ENCODE measurements around the gene VSTM5. TPM values are rescaled to one million over a fixed set of nuclear protein-coding genes. Genes with fewer than 3 reads are reported as not detected.

Gene VSTM5
- total RNA-seq, 1 donor, result 0.36 TPM

DNA sequence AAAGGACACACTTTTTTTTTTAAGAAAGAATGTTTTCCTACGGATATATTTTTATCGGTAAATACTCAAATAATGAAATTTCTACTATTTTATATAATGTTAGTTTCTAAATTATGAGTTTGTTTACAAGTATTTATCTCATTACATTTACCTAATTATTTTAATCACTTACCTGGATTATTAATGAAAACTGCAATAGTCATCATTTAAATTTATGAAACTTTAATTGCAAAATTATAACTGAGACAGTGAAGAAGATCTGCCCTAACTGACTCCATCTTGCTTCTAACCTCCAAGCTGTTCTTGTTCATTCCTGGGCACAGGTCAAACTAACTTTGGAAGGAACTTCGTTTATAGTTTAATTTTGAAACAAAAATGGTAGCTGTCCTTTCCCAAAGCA, 25.2 kb upstream of the VSTM5 start:
- H3K9me3 ChIP-seq (ENCODE audit: low read depth, low read length), result no peaks in the 10 kb centered on the region
- no peaks in the 10 kb centered on the region for H3K36me3 ChIP-seq (ENCODE audit: insufficient read depth, low read length)
- no peaks in the 10 kb centered on the region for H3K79me2 ChIP-seq (ENCODE audit: insufficient read depth, low read length)
- H3K4me2 ChIP-seq (ENCODE audit: insufficient read depth, low read length), result no peak overlapping the region
- DNase-seq (ENCODE audit: insufficient read length, low spot score, missing footprints), result no peak
- TF ChIP-seq, protein P1, sequence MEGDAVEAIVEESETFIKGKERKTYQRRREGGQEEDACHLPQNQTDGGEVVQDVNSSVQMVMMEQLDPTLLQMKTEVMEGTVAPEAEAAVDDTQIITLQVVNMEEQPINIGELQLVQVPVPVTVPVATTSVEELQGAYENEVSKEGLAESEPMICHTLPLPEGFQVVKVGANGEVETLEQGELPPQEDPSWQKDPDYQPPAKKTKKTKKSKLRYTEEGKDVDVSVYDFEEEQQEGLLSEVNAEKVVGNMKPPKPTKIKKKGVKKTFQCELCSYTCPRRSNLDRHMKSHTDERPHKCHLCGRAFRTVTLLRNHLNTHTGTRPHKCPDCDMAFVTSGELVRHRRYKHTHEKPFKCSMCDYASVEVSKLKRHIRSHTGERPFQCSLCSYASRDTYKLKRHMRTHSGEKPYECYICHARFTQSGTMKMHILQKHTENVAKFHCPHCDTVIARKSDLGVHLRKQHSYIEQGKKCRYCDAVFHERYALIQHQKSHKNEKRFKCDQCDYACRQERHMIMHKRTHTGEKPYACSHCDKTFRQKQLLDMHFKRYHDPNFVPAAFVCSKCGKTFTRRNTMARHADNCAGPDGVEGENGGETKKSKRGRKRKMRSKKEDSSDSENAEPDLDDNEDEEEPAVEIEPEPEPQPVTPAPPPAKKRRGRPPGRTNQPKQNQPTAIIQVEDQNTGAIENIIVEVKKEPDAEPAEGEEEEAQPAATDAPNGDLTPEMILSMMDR (IDR thresholded peaks at IDR 0.05; ENCODE audit: extremely low read depth, low read depth, low read length), result no peak
- no peaks in the 10 kb centered on the region for H4K20me1 ChIP-seq (ENCODE audit: insufficient read depth, low read length)
- H2AFZ ChIP-seq (ENCODE audit: low read length), result no peak overlapping the region
- H3K4me1 ChIP-seq (ENCODE audit: insufficient read depth, low read length), result no peaks in the 10 kb centered on the region
- no peak overlapping the region for H3K4me3 ChIP-seq (ENCODE audit: insufficient read depth, low read length)
- no peak overlapping the region for H3K27ac ChIP-seq (ENCODE audit: low read depth, low read length)
- peaks cover 7% of the 10 kb centered on the region for H3K27me3 ChIP-seq (ENCODE audit: insufficient read depth, low read length)

DNA sequence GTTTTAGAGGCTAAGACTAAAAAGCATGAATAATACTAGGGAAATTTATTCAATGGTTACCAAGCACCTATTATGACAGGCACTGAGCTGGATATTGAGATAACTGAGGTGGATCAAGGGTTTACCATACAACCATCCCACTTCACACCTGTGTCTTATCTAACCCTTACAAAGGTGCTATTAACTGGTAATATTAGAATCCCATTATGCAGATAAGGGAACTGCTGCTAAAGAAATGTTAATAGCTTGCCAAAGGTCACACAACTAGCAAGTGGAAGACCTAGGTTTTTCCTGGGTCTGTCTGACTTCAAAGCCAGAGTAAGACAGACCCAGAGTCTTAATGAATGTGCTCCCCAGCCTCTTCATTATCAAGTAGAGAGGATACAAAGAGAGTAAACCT, 21.1 kb upstream of the VSTM5 start:
- H3K4me2 ChIP-seq (ENCODE audit: insufficient read depth, low read length), result no peak overlapping the region
- H3K4me1 ChIP-seq (ENCODE audit: insufficient read depth, low read length), result no peaks in the 10 kb centered on the region
- H3K79me2 ChIP-seq (ENCODE audit: insufficient read depth, low read length), result no peaks in the 10 kb centered on the region
- H3K27ac ChIP-seq (ENCODE audit: low read depth, low read length), result no peak overlapping the region
- peaks cover 7% of the 10 kb centered on the region for H3K27me3 ChIP-seq (ENCODE audit: insufficient read depth, low read length)
- no peak overlapping the region for H3K4me3 ChIP-seq (ENCODE audit: insufficient read depth, low read length)
- H4K20me1 ChIP-seq (ENCODE audit: insufficient read depth, low read length), result no peaks in the 10 kb centered on the region
- no peaks in the 10 kb centered on the region for H3K9me3 ChIP-seq (ENCODE audit: low read depth, low read length)
- DNase-seq (ENCODE audit: insufficient read length, low spot score, missing footprints), result no peak
- H2AFZ ChIP-seq (ENCODE audit: low read length), result no peak overlapping the region
- TF ChIP-seq, protein P1 (IDR thresholded peaks at IDR 0.05; ENCODE audit: extremely low read depth, low read depth, low read length), result no peak
- H3K36me3 ChIP-seq (ENCODE audit: insufficient read depth, low read length), result no peaks in the 10 kb centered on the region

DNA sequence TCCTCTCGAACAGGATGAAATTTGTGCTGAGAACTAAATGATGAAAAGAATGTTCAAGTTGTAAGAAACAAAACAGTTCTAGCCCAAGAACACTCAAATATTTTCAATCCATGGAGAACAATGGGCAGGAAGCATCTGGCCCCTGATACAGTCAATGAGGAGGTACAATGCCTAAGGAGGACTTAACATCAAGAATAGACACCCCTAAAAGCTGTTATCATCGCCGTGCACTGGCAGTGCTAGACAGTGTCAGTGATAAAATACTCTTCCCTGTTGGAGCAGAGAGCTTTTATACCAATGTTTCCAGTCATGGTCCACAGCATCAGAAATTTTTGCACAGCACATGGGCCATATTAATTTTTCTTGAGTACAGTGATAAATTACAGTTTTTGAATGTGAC, 20.2 kb upstream of the VSTM5 start:
- Histone ChIP-seq H3K4me3 (ENCODE audit: insufficient read depth, low read length) (no peak overlapping the region), H3K79me2 (ENCODE audit: insufficient read depth, low read length) (no peaks in the 10 kb centered on the region), H3K4me2 (ENCODE audit: insufficient read depth, low read length) (no peak overlapping the region), H3K4me1 (ENCODE audit: insufficient read depth, low read length) (no peaks in the 10 kb centered on the region), H3K27ac (ENCODE audit: low read depth, low read length) (no peak overlapping the region), H3K36me3 (ENCODE audit: insufficient read depth, low read length) (no peaks in the 10 kb centered on the region), H3K9me3 (ENCODE audit: low read depth, low read length) (no peaks in the 10 kb centered on the region), H3K27me3 (ENCODE audit: insufficient read depth, low read length) (peaks cover 7% of the 10 kb centered on the region), H4K20me1 (ENCODE audit: insufficient read depth, low read length) (no peaks in the 10 kb centered on the region), H2AFZ (ENCODE audit: low read length) (no peak overlapping the region)
- TF ChIP-seq, protein P1 (IDR thresholded peaks at IDR 0.05; ENCODE audit: extremely low read depth, low read depth, low read length), result no peak
- no peak for DNase-seq (ENCODE audit: insufficient read length, low spot score, missing footprints)

DNA sequence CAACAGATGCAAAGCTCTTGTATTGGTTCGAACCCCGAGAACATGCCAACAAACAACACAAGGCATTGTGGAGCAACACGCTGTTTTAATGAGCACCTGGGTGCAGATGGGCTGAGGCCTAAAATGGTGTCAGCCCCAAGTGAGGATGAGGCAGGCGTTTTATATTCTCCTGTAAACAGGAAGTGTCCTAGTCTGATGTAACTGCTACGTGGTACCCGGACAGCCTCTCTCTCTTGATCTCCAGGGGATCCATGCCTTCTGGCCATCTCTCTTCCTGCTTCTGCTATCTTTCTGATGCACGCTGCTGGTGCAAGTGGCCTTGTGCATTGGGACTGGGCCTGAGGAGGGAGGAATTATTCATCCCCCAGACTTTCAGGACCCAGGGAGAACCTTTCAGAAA, 19.4 kb upstream of the VSTM5 start:
- no peak overlapping the region for H3K4me3 ChIP-seq (ENCODE audit: insufficient read depth, low read length)
- no peaks in the 10 kb centered on the region for H3K4me1 ChIP-seq (ENCODE audit: insufficient read depth, low read length)
- no peaks in the 10 kb centered on the region for H3K79me2 ChIP-seq (ENCODE audit: insufficient read depth, low read length)
- TF ChIP-seq, protein P1 (IDR thresholded peaks at IDR 0.05; ENCODE audit: extremely low read depth, low read depth, low read length), result no peak
- no peaks in the 10 kb centered on the region for H3K36me3 ChIP-seq (ENCODE audit: insufficient read depth, low read length)
- H3K4me2 ChIP-seq (ENCODE audit: insufficient read depth, low read length), result no peak overlapping the region
- DNase-seq (ENCODE audit: insufficient read length, low spot score, missing footprints), result no peak
- no peaks in the 10 kb centered on the region for H4K20me1 ChIP-seq (ENCODE audit: insufficient read depth, low read length)
- H3K27ac ChIP-seq (ENCODE audit: low read depth, low read length), result no peak overlapping the region
- no peak overlapping the region for H2AFZ ChIP-seq (ENCODE audit: low read length)
- H3K9me3 ChIP-seq (ENCODE audit: low read depth, low read length), result no peaks in the 10 kb centered on the region
- H3K27me3 ChIP-seq (ENCODE audit: insufficient read depth, low read length), result peaks cover 7% of the 10 kb centered on the region
